SK-N-SH (cell line): ENCODE measurements around the gene SSR4. TPM values are rescaled to one million over a fixed set of nuclear protein-coding genes. Genes with fewer than 3 reads are reported as not detected.

Experiments used
- CTCF ChIA-PET: fragments of 300-600, 350-600 bp; formaldehyde crosslinking; extraction: SDS; loops from one replicate; lab custom pipeline; 2021; lab: Yijun Ruan, JAX
- POLR2A ChIA-PET: fragments of 350-600 bp; sonication (Branson Sonifier 250); formaldehyde crosslinking; extraction: SDS; loops from one replicate; lab custom pipeline; 2020; ENCODE audit warnings: antibody characterized with exemption, inconsistent platforms; lab: Yijun Ruan, JAX
- DNase-seq: peaks from one replicate; pipeline ENCODE4 v3.0.0; 2012
- H2AFZ ChIP-seq: fragments of 200-600 bp; sonication (generic); 2 replicates; pipeline ENCODE4 v1.8.1; 2016; ENCODE audit warnings: antibody characterized with exemption, mild to moderate bottlenecking, low read depth
- H3F3A ChIP-seq: fragments of 200-600 bp; sonication (generic); replicated peaks from 2 replicates; pipeline ENCODE3; 2016; ENCODE audit warnings: antibody characterized with exemption, mild to moderate bottlenecking; ENCODE audit not compliant: insufficient read depth
- H3K27ac ChIP-seq, 2 experiments: fragments of 200-500 bp in 1 of 2; fragments of 200-600 bp in 1 of 2; sonication (Bioruptor generic) in 1 of 2; sonication (generic), shearing (Covaris generic) in 1 of 2; 2 replicates each; pipeline versions ENCODE4 v1.5.1 to v1.6.1; 2014 to 2016; ENCODE audit warnings: low read depth in 2 of 2, inconsistent platforms in 1 of 2, low read length in 1 of 2, mild to moderate bottlenecking in 1 of 2, mixed read lengths in 1 of 2
- H3K27me3 ChIP-seq: fragments of 200-600 bp; sonication (generic), shearing (Covaris generic); 2 replicates; pipeline ENCODE4 v1.6.1; 2016; ENCODE audit warnings: mixed run types; ENCODE audit not compliant: insufficient read depth
- H3K36me3 ChIP-seq, 2 experiments: fragments of 200-500 bp in 1 of 2; fragments of 200-600 bp in 1 of 2; sonication (Bioruptor generic) in 1 of 2; sonication (generic) in 1 of 2; replicated peaks in 1 of 2; 2 replicates each; pipeline versions ENCODE3 to v1.5.1; 2014 to 2016; ENCODE audit warnings: low read length in 1 of 2, mild to moderate bottlenecking in 1 of 2; ENCODE audit not compliant: insufficient read depth in 2 of 2, control insufficient read depth in 1 of 2
- H3K4me1 ChIP-seq, 2 experiments: fragments of 200-500 bp in 1 of 2; fragments of 200-600 bp in 1 of 2; sonication (Bioruptor generic) in 1 of 2; sonication (generic), shearing (Covaris generic) in 1 of 2; 2 replicates each; pipeline versions ENCODE4 v1.5.1 to v1.6.1; 2014 to 2016; ENCODE audit warnings: low read depth in 1 of 2, low read length in 1 of 2, mixed run types in 1 of 2; ENCODE audit not compliant: insufficient read depth in 2 of 2, control insufficient read depth in 1 of 2
- H3K4me2 ChIP-seq: fragments of 200-600 bp; sonication (generic), shearing (Covaris generic); 2 replicates; pipeline ENCODE4 v1.6.1; 2017; ENCODE audit warnings: mixed run types
- H3K4me3 ChIP-seq, 2 experiments: fragments of 200-500 bp in 1 of 2; fragments of 200-600 bp in 1 of 2; sonication (Bioruptor generic) in 1 of 2; sonication (generic), shearing (Covaris generic) in 1 of 2; 2 replicates each; pipeline versions ENCODE4 v1.5.1 to v1.8.1; 2014 to 2016; ENCODE audit warnings: low read depth in 2 of 2, inconsistent platforms in 1 of 2, low read length in 1 of 2, mild to moderate bottlenecking in 1 of 2, mixed read lengths in 1 of 2, moderate library complexity in 1 of 2
- H3K79me2 ChIP-seq: fragments of 200-600 bp; sonication (generic); 2 replicates; pipeline ENCODE4 v1.8.1; 2017; ENCODE audit warnings: mild to moderate bottlenecking; ENCODE audit not compliant: insufficient read depth
- H3K9ac ChIP-seq: fragments of 200-600 bp; sonication (generic); 2 replicates; pipeline ENCODE4 v1.6.1; 2017; ENCODE audit warnings: mixed run types
- H3K9me2 ChIP-seq: fragments of 200-600 bp; sonication (generic); 2 replicates; pipeline ENCODE4 v1.6.1; 2017; ENCODE audit warnings: mixed run types
- H3K9me3 ChIP-seq: fragments of 200-600 bp; sonication (generic); 2 replicates; pipeline ENCODE4 v1.6.1; 2017; ENCODE audit warnings: mixed run types, mild to moderate bottlenecking, moderate library complexity
- H4K20me1 ChIP-seq: fragments of 200-600 bp; sonication (generic); 2 replicates; pipeline ENCODE4 v1.6.1; 2017; ENCODE audit warnings: mild to moderate bottlenecking, mixed run types; ENCODE audit not compliant: insufficient read depth
- ELF1 ChIP-seq: IDR thresholded peaks from 2 replicates; pipeline ENCODE4 v1.4.0; 2012
- FOSL2 ChIP-seq: IDR thresholded peaks from 2 replicates; pipeline ENCODE4 v1.4.0; 2012; ENCODE audit warnings: low read depth, mild to moderate bottlenecking, moderate library complexity, borderline replicate concordance
- MAX ChIP-seq: IDR thresholded peaks from 2 replicates; pipeline ENCODE4 v1.4.0; 2012; ENCODE audit warnings: low read depth
- POLR2AphosphoS5 ChIP-seq: IDR thresholded peaks from 2 replicates; pipeline ENCODE4 v1.6.1; 2012; ENCODE audit warnings: low read depth, low read length
- RAD21 ChIP-seq: IDR thresholded peaks from 2 replicates; pipeline ENCODE4 v1.6.1; 2012; ENCODE audit warnings: mild to moderate bottlenecking, low read length
- REST ChIP-seq: IDR thresholded peaks from 2 replicates; pipeline ENCODE4 v1.6.1; 2012; ENCODE audit warnings: mild to moderate bottlenecking, low read depth, low read length, moderate library complexity
- RFX5 ChIP-seq: IDR thresholded peaks from 2 replicates; pipeline ENCODE4 v1.6.1; 2012; ENCODE audit warnings: mild to moderate bottlenecking, improper control_type of control experiment, low read length
- SMC3 ChIP-seq: IDR thresholded peaks from 2 replicates; pipeline ENCODE4 v1.6.1; 2012; ENCODE audit warnings: low read depth, low read length, improper control_type of control experiment
- TAF1 ChIP-seq: IDR thresholded peaks from 2 replicates; pipeline ENCODE4 v1.6.1; 2012; ENCODE audit warnings: low read depth, mild to moderate bottlenecking, low read length, moderate library complexity, borderline replicate concordance
- TEAD4 ChIP-seq: IDR thresholded peaks from 2 replicates; pipeline ENCODE4 v1.4.0; 2012; ENCODE audit warnings: mild to moderate bottlenecking, borderline replicate concordance; ENCODE audit not compliant: insufficient read depth
- ZBTB33 ChIP-seq: IDR thresholded peaks from 2 replicates; pipeline ENCODE4 v1.4.0; 2012; ENCODE audit warnings: low read depth, borderline replicate concordance
- WGBS: methylation state at CpG from one replicate; pipeline ENCODE4 v1.1.6; 2017; ENCODE audit warnings: low lambda C conversion rate; 5-methylcytosine and 5-hydroxymethylcytosine counted together
- polyA plus RNA-seq, 3 experiments: library from polyadenylated mRNA; depleted of rRNA; stranded (reverse); fragments of >200 nt; gene quantifications; 2 replicates each; pipeline ENCODE4 v1.2.3, GENCODE V29; 2012
- TF ChIP-seq, protein P1 (sequence below): IDR thresholded peaks from 2 replicates; pipeline ENCODE4 v1.4.0; 2012; ENCODE audit warnings: low read depth, borderline replicate concordance

Gene SSR4
- polyA plus RNA-seq, 1 of the 3 experiments (the other 2 are of a cell fraction), result 367 TPM

GRCh38 chrX:153773741-153774575 is 20.5 kb upstream of the SSR4 start:
- Histone ChIP-seq H3K9ac (no peak overlapping the region), H3K36me3 (peaks cover 0 to 4% of the 10 kb centered on the region in 2 experiments), H3K27me3 (no peaks in the 10 kb centered on the region), H3K9me2 (no peaks in the 10 kb centered on the region), H3K4me1 (no peaks in the 10 kb centered on the region), H3K9me3 (no peaks in the 10 kb centered on the region), H3K4me2 (no peak overlapping the region), H4K20me1 (no peaks in the 10 kb centered on the region), H3F3A (no peaks in the 10 kb centered on the region), H3K27ac (no peak overlapping the region), H3K4me3 (no peak overlapping the region), H3K79me2 (no peaks in the 10 kb centered on the region), H2AFZ (no peak overlapping the region)
- DNase-seq, result peak; percentile 36
- TF ChIP-seq RAD21 (no peak), FOSL2 (no peak), TAF1 (no peak), TEAD4 (no peak), SMC3 (no peak), POLR2AphosphoS5 (no peak), ZBTB33 (no peak), ELF1 (no peak), REST (no peak), MAX (no peak), RFX5 (no peak)
- TF ChIP-seq, protein P1, sequence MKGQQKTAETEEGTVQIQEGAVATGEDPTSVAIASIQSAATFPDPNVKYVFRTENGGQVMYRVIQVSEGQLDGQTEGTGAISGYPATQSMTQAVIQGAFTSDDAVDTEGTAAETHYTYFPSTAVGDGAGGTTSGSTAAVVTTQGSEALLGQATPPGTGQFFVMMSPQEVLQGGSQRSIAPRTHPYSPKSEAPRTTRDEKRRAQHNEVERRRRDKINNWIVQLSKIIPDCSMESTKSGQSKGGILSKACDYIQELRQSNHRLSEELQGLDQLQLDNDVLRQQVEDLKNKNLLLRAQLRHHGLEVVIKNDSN, result no peak
- WGBS, result 79% methylated on average over 18 of the region's 48 CpGs
- POLR2A ChIA-PET, result no interaction called here
- CTCF ChIA-PET, result interaction anchor here (1.3 kb wide), 1 partner anchor 149 kb away, joined by 3 read pairs; no protein-coding TSS in a partner anchor
